Measurements from ENCODE around the gene SLC25A19.

The SLC25A19 gene

GRCh38 chr17:75228305-75228704 lies 60.9 kb downstream of the SLC25A19 start:
- no peak for DNase-seq (ENCODE audit: extremely low read depth, low read depth)
- TF ChIP-seq CTCF (IDR thresholded peaks at IDR 0.05; ENCODE audit: low read depth, low read length, missing control alignments) = no peak
- no peak overlapping the region for H3K4me3 ChIP-seq (replicated peaks; ENCODE audit: low read depth, low read length)

DNA sequence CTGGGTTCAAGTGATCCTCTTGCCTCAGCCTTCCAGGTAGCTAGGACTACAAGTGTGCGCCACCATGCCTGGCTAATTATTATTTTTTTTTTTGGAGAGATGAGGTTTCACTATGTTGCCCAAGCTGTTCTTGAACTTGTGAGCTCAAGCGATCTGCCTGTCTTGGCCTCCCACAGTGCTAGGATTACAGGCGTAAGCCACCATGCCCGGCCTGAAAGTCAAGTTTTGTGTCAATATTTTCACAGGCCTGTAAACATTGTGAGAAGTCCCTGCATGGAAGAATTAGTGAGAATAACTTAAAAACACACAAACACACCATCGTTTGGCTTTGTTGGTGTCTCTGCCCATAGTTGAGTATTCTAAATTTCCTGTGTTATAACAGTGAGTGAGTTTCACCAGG lies 61.5 kb downstream of the SLC25A19 start:
- no peak for TF ChIP-seq CTCF (IDR thresholded peaks at IDR 0.05; ENCODE audit: low read depth, low read length, missing control alignments)
- no peak overlapping the region for H3K4me3 ChIP-seq (replicated peaks; ENCODE audit: low read depth, low read length)
- DNase-seq (ENCODE audit: extremely low read depth, low read depth) = no peak

- TF ChIP-seq CTCF (IDR thresholded peaks at IDR 0.05; ENCODE audit: low read depth, low read length, missing control alignments) = no peak
- DNase-seq (ENCODE audit: extremely low read depth, low read depth) = no peak
- no peak overlapping the region for H3K4me3 ChIP-seq (replicated peaks; ENCODE audit: low read depth, low read length)
Observed at GRCh38 chr17:75225016-75225415, 64.2 kb downstream of the SLC25A19 start.

Data from HFF-Myc (cell line).